CD14-positive monocyte (primary cell): ENCODE results near the gene FOCAD. TPM values are rescaled to one million over a fixed set of nuclear protein-coding genes. Genes with fewer than 3 reads are reported as not detected.

ENCODE experiments used
- DNase-seq, 3 donors: peaks; one replicate each; pipeline ENCODE4 v3.0.0-alpha.2; 2011 to 2022
- H2AFZ ChIP-seq: 2 replicates; pipeline ENCODE4 v1.6.0; 2012; ENCODE audit warnings: mild to moderate bottlenecking, low read depth, low read length, inconsistent platforms; ENCODE audit not compliant: insufficient read depth, poor library complexity, severe bottlenecking
- H3K27ac ChIP-seq, 2 donors: 1 replicate in 1 of 2; 2 replicates in 1 of 2; pipeline ENCODE4 v1.5.1; 2012 to 2013; ENCODE audit warnings: low read length in 2 of 2, control low read depth in 1 of 2, inconsistent platforms in 1 of 2, low read depth in 1 of 2, mild to moderate bottlenecking in 1 of 2
- H3K27me3 ChIP-seq, 2 donors: one replicate each; pipeline versions ENCODE4 v1.6.0 to v1.6.1; 2011 to 2013; ENCODE audit warnings: low read length in 2 of 2; ENCODE audit not compliant: control insufficient read depth in 2 of 2, insufficient read depth in 2 of 2
- H3K36me3 ChIP-seq, 2 donors: replicated peaks in 1 of 2; 1 replicate in 1 of 2; 2 replicates in 1 of 2; pipeline versions ENCODE4 v1.5.1 to v1.6.1; 2012 to 2013; ENCODE audit warnings: low read length in 2 of 2, control low read depth in 1 of 2, inconsistent platforms in 1 of 2, mild to moderate bottlenecking in 1 of 2; ENCODE audit not compliant: insufficient read depth in 2 of 2, control insufficient read depth in 1 of 2
- H3K4me1 ChIP-seq, 2 donors: 1 replicate in 1 of 2; 2 replicates in 1 of 2; pipeline versions ENCODE4 v1.5.1 to v1.6.1; 2012 to 2013; ENCODE audit warnings: low read length in 2 of 2, control low read depth in 1 of 2, inconsistent platforms in 1 of 2, mild to moderate bottlenecking in 1 of 2, moderate library complexity in 1 of 2; ENCODE audit not compliant: insufficient read depth in 2 of 2, control insufficient read depth in 1 of 2
- H3K4me2 ChIP-seq: replicated peaks from 2 replicates; pipeline ENCODE3; 2012; ENCODE audit warnings: low read length, moderate library complexity, mild to moderate bottlenecking; ENCODE audit not compliant: poor library complexity, severe bottlenecking; ENCODE audit errors: extremely low read depth
- H3K4me3 ChIP-seq, 3 experiments: fragments of 200-600 bp in 1 of 3; sonication (generic) in 1 of 3; replicated peaks in 1 of 3; 1 replicate in 2 of 3; 2 replicates in 1 of 3; pipeline ENCODE4 v1.5.1; 2011 to 2013; ENCODE audit warnings: low read length in 3 of 3, mild to moderate bottlenecking in 3 of 3, control low read depth in 2 of 3, low read depth in 2 of 3, inconsistent platforms in 1 of 3, moderate library complexity in 1 of 3
- H3K79me2 ChIP-seq: 2 replicates; pipeline ENCODE4 v1.6.0; 2012; ENCODE audit warnings: mild to moderate bottlenecking, control low read depth, inconsistent platforms, low read length, moderate library complexity; ENCODE audit not compliant: insufficient read depth
- H3K9ac ChIP-seq: 2 replicates; pipeline ENCODE4 v1.6.0; 2017; ENCODE audit warnings: low read length, mild to moderate bottlenecking; ENCODE audit not compliant: insufficient read depth, poor library complexity, severe bottlenecking
- H3K9me3 ChIP-seq, 2 donors: replicated peaks in 1 of 2; 1 replicate in 1 of 2; 2 replicates in 1 of 2; pipeline versions ENCODE4 v1.5.1 to v1.6.1; 2012 to 2013; ENCODE audit warnings: low read length in 2 of 2, control low read depth in 1 of 2; ENCODE audit not compliant: control insufficient read depth in 1 of 2, insufficient read depth in 1 of 2
- H4K20me1 ChIP-seq: 2 replicates; pipeline ENCODE4 v1.6.0; 2012; ENCODE audit warnings: mild to moderate bottlenecking, low read length, control low read depth, moderate library complexity; ENCODE audit not compliant: insufficient read depth
- H3K27ac Mint-ChIP-seq, 7 donors: one replicate each; pipeline ENCODE4 v1.8.0; 2020; ENCODE audit warnings: mild to moderate bottlenecking in 7 of 7, mixed read lengths in 7 of 7, moderate library complexity in 6 of 7, inconsistent platforms in 2 of 7
- H3K27me3 Mint-ChIP-seq, 3 donors: one replicate each; pipeline ENCODE4 v1.8.0; 2021 to 2022; ENCODE audit warnings: low read depth in 3 of 3, mild to moderate bottlenecking in 3 of 3, mixed read lengths in 3 of 3, moderate library complexity in 3 of 3, inconsistent platforms in 1 of 3
- H3K36me3 Mint-ChIP-seq, 2 donors: one replicate each; pipeline ENCODE4 v1.8.0; 2020; ENCODE audit warnings: mixed read lengths in 2 of 2, inconsistent platforms in 1 of 2, mild to moderate bottlenecking in 1 of 2
- H3K4me1 Mint-ChIP-seq: one replicate; pipeline ENCODE4 v1.8.0; 2020; ENCODE audit warnings: mild to moderate bottlenecking, mixed read lengths
- H3K4me3 Mint-ChIP-seq, 2 donors: one replicate each; pipeline ENCODE4 v1.8.0; 2020; ENCODE audit warnings: mild to moderate bottlenecking in 2 of 2, mixed read lengths in 2 of 2, moderate library complexity in 1 of 2
- H3K9me3 Mint-ChIP-seq, 7 donors: one replicate each; pipeline ENCODE4 v1.8.0; 2020 to 2022; ENCODE audit warnings: mixed read lengths in 7 of 7, mild to moderate bottlenecking in 6 of 7, moderate library complexity in 6 of 7, inconsistent platforms in 2 of 7
- WGBS: methylation state at CpG from one replicate; pipeline ENCODE4 v1.1.5; 2013; ENCODE audit warnings: missing lambda C conversion rate; ENCODE audit not compliant: insufficient coverage; 5-methylcytosine and 5-hydroxymethylcytosine counted together
- intact Hi-C, 2 donors: fragments of 100-400 bp; cut with micrococcal nuclease; formaldehyde crosslinking; loops; one replicate each; pipeline versions ENCODE4 v1.15.0 to v1.15.1; 2023
- polyA plus RNA-seq, 3 donors: library from polyadenylated mRNA; depleted of rRNA in 1 of 3; unstranded in 2 of 3; stranded (reverse) in 1 of 3; fragments of 300-500 nt in 2 of 3; fragments of >200 nt in 1 of 3; fragmentation: Illumina TruSeq in 2 of 3; gene quantifications; 1 replicate in 2 of 3; 2 replicates in 1 of 3; pipeline ENCODE4 v1.2.3, GENCODE V29; 2012 to 2021
- TF ChIP-seq, protein P1 (sequence below): fragments of 200-600 bp; IDR thresholded peaks from one replicate; pipeline ENCODE4 v1.8.0; 2022; ENCODE audit warnings: antibody characterized with exemption, mild to moderate bottlenecking

The FOCAD gene
- polyA plus RNA-seq, 3 donors, result 4.9 to 6.3 (median 5.1) TPM

DNA sequence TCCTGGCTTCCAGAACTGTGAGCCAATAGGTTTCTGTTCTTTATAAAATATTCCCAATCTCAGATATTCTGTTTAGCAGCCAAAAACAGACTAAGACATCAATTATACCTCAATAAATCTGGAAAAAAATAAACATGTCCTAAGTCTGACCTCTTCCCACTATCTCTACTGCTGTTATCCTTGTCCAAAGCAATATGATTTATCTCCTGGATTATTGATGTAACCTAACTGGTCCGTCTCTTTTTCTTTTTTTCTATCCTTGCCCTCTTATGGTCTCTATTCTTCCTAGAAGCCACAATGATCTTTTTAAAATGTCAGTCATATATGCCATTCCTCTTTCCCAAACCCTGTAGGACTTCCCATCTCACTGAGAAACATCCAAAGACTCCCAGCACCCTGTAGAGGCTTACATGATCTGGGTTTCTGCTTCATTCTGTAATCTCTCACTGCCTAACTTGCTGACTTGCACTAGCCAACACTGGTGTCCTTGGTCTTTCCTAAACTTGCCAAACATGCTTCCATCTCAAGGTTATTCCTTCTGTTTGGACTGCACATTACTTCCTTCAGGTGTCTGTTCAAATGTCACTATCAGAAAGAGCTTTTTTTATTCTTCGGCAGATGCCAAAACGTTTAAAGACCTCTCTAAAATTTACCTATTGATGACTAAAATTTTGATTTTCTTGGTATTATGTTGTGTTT, 13.1 kb downstream of the FOCAD start:
- no peaks in the 10 kb centered on the region for H3K27me3 ChIP-seq
- no peak overlapping the region for H3K4me3 ChIP-seq
- peaks cover 13% of the 10 kb centered on the region for H3K4me1 Mint-ChIP-seq
- DNase-seq, result no peak
- 100% methylated on average over 1 of the region's 3 CpGs for WGBS
- TF ChIP-seq, protein P1, sequence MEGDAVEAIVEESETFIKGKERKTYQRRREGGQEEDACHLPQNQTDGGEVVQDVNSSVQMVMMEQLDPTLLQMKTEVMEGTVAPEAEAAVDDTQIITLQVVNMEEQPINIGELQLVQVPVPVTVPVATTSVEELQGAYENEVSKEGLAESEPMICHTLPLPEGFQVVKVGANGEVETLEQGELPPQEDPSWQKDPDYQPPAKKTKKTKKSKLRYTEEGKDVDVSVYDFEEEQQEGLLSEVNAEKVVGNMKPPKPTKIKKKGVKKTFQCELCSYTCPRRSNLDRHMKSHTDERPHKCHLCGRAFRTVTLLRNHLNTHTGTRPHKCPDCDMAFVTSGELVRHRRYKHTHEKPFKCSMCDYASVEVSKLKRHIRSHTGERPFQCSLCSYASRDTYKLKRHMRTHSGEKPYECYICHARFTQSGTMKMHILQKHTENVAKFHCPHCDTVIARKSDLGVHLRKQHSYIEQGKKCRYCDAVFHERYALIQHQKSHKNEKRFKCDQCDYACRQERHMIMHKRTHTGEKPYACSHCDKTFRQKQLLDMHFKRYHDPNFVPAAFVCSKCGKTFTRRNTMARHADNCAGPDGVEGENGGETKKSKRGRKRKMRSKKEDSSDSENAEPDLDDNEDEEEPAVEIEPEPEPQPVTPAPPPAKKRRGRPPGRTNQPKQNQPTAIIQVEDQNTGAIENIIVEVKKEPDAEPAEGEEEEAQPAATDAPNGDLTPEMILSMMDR, result no peak
- no peaks in the 10 kb centered on the region for H4K20me1 ChIP-seq
- H3K36me3 Mint-ChIP-seq, result no peaks in the 10 kb centered on the region
- no peak overlapping the region for H3K4me3 Mint-ChIP-seq
- no peaks in the 10 kb centered on the region for H3K9me3 ChIP-seq
- no peak overlapping the region for H3K9ac ChIP-seq
- no peak overlapping the region for H3K4me2 ChIP-seq
- peak overlapping the region in 1 of 7 donors; percentile 0 for H3K27ac Mint-ChIP-seq
- H3K27me3 Mint-ChIP-seq, result no peaks in the 10 kb centered on the region
- H3K79me2 ChIP-seq, result no peaks in the 10 kb centered on the region
- no peak overlapping the region for H2AFZ ChIP-seq
- intact Hi-C loops, result no loop called here
- H3K27ac ChIP-seq, result no peak overlapping the region
- no peaks in the 10 kb centered on the region for H3K9me3 Mint-ChIP-seq
- H3K36me3 ChIP-seq, result no peaks in the 10 kb centered on the region
- no peaks in the 10 kb centered on the region for H3K4me1 ChIP-seq

DNA sequence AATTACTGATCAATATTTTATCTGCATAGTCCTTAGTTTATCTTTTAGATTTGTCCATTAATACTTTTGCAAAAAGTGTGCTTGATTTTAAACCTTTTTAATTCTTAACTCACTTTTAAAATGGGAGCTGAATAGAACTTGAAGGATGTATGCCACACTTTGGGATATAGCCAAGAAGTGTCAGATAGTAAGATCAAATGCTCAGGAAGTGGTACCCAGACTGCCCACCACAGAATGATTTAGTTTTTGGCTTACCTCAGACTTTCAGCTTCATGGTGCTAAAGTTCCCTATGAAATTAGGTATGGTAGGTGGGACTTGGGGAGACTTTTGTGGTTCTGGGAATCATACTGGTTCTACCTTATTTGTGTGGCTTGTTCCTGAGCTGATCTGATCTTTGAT, 14.7 kb downstream of the FOCAD start:
- Histone ChIP-seq H4K20me1 (no peaks in the 10 kb centered on the region), H3K27ac (no peak overlapping the region), H3K4me1 (no peaks in the 10 kb centered on the region), H3K9ac (no peak overlapping the region), H3K36me3 (no peaks in the 10 kb centered on the region), H3K27me3 (no peaks in the 10 kb centered on the region), H3K4me2 (no peak overlapping the region), H3K9me3 (no peaks in the 10 kb centered on the region), H3K4me3 (no peak overlapping the region), H3K79me2 (peaks cover 1% of the 10 kb centered on the region), H2AFZ (no peak overlapping the region)
- DNase-seq, result no peak
- Mint-ChIP-seq H3K36me3 (no peaks in the 10 kb centered on the region), H3K27ac (no peak overlapping the region), H3K27me3 (no peaks in the 10 kb centered on the region), H3K4me1 (peaks cover 4% of the 10 kb centered on the region), H3K9me3 (no peaks in the 10 kb centered on the region), H3K4me3 (no peak overlapping the region)
- TF ChIP-seq, protein P1, result no peak
- intact Hi-C loops, result no loop called here
